GM10847 (cell line): ENCODE results near the gene PRRT1.

ENCODE experiments used
- POLR2A ChIP-seq: IDR thresholded peaks from 2 replicates; pipeline ENCODE4 v1.6.1; 2011; ENCODE audit not compliant: insufficient read length; ENCODE audit errors: extremely low read depth

PRRT1 gene

DNA sequence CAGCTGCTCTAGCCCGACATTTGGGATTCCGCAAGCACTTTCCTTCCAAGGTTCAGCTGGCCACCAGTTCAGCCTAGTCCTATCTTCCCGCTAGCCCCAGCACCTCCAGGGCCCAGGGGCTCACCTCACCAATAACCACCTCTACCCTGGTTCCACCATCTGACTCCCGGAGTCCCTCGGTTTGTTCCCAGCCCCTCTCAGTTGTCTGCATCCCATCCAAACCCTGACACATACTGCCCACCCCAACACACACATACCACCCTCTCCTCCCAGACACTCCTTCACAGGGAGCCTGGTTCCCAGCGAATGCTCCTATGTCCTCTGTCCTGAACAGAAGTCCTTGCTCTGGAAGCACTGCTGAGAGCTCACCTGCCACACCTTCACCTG, 43.0 kb downstream of the PRRT1 start:
- TF ChIP-seq POLR2A: no peak

- no peak for TF ChIP-seq POLR2A
These were observed 43.6 kb downstream of the PRRT1 start for GRCh38 chr6:32108094-32108627.

GRCh38 chr6:32107406-32107805, 44.3 kb downstream of the PRRT1 start:
- no peak for TF ChIP-seq POLR2A

DNA sequence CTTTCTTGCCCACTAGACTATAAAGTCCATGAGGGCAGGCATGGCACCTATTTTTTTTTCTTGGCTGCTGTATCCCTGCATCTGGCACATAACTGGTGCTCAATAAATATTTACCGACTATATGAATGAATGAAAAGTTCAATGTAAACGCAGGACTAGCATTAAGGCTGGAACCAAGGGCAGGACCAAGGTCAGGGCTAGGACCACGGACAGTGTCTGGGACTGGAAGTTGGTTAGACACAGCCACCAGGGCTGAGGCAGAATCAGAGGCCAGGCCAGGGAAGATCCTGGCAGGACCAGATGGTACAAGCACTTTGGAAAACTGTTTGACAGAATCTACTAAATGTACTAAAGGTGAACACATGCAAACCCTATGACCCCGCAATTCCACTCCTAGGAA, 46.3 kb downstream of the PRRT1 start:
- TF ChIP-seq POLR2A: no peak

DNA sequence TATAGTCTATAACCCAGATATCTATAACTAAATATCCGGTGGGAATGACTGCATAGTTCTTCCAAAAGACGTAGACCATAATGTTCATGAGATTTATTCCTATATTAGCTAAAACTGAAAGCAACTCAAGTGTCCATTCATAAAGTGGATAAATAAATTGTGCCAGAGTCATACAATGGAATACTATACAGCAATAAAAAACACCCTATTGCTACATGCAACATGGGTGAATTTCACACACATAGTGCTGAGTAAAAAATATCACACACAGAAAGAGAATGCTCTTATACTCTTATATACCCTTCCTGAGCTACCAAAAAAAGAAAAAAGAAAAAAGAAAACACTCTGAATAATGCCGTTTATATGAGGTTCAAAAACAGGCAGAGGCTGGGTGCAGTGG, 49.5 kb downstream of the PRRT1 start:
- no peak for TF ChIP-seq POLR2A
